HG03135 (cell line): ENCODE results near the gene WNK2.

Experiments
- ATAC-seq: cut with Tn5 transposase; IDR thresholded peaks from one replicate; pipeline ENCODE4 v1.9.1; 2021; ENCODE audit warnings: mild to moderate bottlenecking, moderate library complexity; ENCODE audit not compliant: unreplicated experiment

WNK2 gene

DNA sequence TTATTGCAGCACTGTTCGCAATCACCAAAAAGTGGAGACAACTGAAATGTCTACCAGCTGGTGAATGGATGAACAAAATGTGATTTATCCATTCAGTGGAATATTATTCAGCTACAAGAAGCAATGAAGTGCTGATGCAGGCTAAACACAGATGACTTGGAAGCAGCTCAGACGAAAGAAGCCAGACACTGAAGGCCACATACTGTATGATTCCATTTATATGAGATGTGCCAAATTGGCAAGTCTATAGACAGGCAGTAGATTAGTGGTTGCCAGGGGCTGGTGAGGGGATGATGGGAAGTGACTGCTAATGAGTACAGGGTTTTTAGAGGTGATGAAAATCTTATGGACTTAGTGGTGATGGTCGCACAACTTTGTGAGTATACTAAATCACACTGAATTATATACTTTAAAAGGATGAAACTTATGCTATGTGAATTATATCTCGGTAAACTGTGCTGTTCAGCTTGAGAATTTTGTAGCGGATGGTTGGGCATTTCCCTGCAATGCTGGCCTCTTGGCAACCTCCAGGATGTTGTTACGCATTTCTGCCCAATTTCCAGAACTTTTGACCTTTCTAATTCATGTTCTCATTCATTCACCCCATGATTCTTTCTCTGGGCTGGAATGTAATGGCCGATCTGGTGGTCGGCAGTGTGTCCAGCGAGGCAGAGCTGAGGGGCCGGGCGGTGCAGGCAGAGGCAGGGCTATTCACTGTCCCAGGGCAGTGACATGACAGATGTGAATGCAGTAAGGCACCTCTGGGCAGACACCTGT is 22.0 kb upstream of the WNK2 start:
- ATAC-seq: no peak

DNA sequence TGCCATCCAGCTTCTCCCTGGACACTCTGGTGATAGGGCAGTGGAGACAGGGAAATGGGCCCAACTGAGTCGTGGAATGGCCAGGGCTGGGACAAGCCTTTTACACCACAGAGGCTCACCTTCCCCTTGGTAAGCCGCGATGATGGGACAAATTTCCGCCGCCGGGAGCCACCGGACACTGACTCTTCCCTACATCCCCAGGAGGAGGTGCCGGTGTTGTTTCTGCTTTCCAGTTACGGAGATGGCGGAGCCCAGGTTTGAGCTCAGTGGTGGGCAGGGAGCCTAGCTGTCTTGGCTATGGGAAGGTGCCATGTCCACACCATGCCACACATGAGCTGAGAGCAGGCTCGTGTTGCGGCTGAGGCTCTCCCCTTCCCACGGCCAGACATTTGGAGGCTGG is 19.9 kb upstream of the WNK2 start:
- ATAC-seq: no peak

- no peak for ATAC-seq
Measured at GRCh38 chr9:93166699-93167098, 17.2 kb upstream of the WNK2 start.

GRCh38 chr9:93167185-93167584 is 16.8 kb upstream of the WNK2 start:
- no peak for ATAC-seq

GRCh38 chr9:93167838-93168237 is 16.1 kb upstream of the WNK2 start:
- no peak for ATAC-seq

- no peak for ATAC-seq
Measured at GRCh38 chr9:93168581-93168980, 15.4 kb upstream of the WNK2 start.

DNA sequence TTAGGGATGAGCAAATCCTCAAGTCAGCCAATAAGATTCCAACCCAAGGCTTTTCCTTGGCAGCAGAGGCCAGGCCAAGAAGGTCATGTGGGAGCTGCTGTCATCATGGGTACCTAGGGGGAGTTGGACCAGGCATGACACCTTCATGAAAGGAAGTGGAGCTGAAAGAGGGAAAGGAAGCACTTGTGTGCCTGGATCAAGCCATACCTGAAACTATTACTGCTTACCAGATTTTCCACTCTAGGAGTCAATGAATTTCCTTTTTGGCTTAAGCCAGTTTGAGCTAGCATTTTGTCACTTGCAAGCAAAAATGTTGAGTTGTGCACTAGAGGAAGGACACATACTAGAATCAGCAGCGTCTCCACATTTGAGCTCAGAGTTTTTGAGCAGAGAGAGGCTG is 14.5 kb upstream of the WNK2 start:
- no peak for ATAC-seq

- no peak for ATAC-seq
Measured at GRCh38 chr9:93170571-93170970, 13.4 kb upstream of the WNK2 start.

DNA sequence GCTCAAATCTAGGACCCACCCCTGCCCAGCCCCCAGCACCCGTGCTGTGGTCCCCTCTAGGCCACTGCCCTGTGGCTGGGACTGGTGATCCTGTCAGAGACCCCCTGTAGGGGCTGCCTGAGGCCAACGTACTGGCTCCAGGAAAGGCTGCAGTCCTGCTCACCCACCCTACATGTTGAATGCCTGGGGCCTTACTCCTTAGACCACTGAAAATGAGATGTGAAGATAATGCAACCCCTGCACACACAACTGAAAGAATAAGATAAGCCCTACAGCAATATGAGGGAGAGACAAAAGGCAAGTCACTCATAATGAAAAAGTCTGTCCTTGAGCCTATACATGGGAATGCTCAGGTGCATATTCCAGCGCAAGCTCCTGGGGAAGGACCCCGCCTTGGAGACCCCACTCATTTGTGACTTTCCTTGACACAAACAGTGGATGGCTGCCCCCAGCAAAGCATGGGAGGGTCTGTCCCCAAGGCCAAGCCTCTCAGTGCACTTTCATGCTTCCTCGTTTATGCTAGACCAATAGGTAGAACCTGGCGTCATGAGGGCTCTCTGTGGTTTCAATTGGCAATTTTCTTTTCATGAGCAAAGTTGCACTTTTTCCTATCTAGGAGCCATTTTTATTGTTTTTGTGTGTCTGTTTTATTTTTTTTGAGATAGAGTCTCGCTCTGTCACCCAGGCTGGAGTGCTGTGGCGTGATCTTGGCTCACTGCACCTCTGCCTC is 12.5 kb upstream of the WNK2 start:
- ATAC-seq: no peak

DNA sequence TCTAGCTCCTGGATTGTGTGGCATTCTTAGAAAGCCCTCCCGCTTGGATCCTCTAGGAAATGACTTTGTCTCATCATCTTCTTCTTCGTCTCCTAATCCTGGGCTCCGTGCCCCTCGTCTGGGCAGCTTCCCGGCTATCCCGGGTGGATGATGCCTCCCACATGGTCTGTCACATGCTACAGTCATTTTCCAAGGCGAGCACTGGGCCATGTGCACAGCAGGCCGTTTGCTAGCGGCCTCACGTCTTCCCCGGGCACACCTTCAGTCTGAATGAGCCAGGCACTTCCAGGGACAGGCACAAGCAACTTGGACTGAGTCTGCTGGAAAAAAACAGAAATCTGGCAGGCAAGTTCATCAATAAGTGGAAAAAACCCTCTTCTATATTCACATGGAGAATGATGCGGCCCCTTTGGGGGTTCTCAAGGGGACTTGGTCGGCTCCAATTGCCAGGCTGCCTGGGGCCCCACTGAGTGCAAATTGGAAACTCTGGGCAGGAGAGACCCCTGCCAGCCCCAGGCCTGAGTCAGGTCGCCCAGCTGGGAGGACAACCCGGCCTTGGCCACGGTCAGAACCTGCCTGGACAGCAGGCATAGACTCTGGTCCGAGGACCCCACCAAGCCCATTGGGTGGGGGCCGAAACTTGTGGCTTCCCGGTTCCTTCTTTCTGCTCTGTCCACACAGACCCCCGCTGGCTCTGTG is 11.1 kb upstream of the WNK2 start:
- no peak for ATAC-seq

DNA sequence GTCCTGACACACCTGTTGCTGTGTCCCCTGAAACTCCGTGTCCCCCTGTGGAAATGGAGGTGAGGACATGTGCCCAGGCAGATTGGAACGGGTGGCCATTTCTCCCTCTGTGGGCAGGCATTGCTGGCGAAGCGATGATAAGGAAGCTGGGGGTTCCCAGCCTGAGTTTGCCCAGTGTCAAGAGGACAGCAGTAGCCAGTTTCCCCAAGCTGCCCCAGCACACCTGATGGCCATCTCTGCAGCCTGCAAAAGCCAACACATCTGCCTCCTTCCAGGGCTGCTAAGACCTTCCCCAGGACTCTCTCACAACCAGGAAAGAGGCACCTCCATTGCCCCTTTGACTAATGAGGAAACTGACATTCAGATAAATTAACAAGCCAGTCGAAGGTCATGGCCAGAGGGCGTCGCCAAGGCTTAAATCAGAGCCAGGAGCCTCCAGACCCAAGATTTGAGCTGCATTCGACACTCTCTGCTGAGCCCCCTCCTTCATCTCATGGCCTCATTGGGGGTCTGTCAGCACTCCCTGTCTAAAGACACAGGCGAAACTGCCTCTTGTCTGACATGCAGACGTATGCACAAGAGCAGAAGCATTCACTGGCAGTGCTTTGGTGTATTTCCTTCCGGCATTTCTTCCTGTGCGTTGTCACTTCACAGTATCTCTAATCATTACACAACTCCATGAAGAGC is 10.4 kb upstream of the WNK2 start:
- ATAC-seq: no peak

GRCh38 chr9:93174976-93175375 is 9.0 kb upstream of the WNK2 start:
- ATAC-seq: no peak

- no peak for ATAC-seq
Measured at GRCh38 chr9:93177676-93178075, 6.3 kb upstream of the WNK2 start.

DNA sequence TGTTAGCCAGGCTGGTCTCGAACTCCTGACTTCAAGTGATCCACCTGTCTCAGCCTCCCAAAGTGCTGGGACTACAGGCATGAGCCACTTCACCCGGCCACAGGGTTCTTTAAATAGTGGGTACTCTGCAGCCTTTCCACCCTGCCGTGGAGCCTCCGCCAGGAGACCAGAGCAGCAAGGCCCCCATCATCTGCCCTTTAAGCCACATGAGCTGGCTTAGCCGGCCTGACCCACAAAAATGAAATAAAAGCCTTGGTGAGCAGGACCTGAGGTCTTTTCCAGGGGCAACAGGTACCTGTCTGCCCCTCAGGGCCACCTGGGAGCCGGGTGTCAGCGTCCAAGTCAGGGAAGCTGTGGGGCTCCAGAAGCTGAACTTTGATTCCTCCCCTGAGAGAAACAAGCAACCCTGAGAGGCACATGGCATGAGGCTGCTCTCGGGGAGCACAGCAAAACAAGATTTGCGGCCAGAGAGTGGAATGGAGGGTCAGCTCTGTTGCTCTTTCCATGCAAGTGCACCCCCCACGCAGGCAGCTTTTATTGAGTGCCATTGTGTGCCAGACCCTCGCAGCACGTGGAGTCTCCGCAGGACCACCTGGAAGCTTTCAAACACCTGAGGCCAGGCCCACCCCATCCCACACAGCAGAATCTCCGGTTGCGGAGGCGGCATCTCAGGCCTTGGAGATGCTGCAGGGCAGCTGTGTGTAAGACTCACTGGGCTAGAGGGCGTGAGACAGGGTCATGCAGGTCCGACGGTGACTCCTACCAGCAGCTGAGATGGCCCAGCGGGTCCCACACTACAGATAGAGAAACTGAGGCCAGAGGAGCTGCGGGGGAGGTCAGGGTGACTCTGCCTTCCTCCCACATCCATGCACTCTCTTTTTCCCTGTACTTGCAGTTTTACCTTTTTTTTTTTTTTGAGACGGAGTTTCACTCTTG is 4.8 kb upstream of the WNK2 start:
- no peak for ATAC-seq

GRCh38 chr9:93180938-93181337 is 3.0 kb upstream of the WNK2 start:
- no peak for ATAC-seq

DNA sequence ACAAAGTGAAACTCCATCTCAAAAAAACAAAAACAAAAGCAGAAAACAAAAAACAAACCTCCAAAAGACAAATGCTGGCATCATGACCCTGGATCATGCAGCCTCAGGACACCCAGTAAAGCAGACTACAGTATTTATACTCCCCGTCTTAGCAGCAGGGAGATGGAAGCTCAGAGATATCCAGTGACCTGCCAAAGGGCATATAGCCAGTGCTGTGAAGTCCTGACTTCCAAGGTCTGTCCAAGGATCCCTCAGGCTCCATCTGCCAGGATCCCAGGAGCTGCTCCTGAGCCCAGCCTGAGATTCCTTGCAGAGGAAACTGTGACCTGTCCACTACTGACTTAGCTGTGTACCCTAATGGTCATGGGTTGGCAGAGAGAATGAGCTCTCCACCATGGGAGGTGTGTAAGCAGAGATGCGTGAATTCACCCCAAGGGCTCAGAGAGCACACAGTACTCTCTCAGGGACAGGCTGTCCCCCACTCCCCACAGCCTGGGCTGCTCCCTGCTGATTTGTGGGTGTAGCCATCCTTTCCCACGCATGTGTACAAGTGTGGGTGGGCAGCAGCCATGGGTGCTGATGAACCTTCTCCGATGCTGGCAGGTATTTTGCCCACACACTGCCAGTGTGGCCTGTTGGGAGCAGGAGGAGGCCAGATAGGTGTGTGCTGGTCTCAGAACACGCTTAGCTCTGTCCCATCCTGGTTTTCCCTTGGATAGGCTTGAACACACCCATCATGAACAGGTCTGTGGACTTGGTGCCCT is 2.1 kb upstream of the WNK2 start:
- ATAC-seq: no peak

- ATAC-seq: no peak
Measured at GRCh38 chr9:93182572-93182971, 1.4 kb upstream of the WNK2 start.

DNA sequence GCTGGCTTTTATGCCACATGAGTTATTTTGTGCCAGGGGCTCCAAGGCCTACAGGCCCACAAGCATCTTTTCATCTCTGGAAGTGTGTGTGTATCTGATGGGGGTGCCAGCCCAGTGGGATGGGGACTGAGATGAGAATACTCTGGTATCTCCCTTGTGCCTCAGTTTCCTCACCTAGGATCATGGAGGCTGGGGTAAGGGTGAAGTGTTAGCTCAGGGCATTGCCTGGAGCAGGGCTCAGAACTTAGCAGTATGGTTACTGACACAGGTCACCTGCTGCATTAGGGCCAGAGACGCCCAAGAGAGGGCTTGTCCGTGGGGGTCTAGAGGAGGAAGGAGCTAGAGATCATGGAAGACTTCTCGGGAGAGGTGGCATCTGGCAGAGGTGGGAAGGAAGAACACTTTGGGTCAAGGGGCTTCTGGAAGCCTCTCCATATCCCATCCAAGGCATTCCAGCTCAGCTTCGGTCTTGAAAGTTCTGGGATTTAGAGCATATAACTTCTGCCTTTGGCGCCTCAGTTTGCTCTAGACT is 742 bp upstream of the WNK2 start:
- no peak for ATAC-seq
